Panc1 (cell line): Measurements from ENCODE around the gene SCARF2.

Experiments
- POLR2AphosphoS5 ChIP-seq: IDR thresholded peaks from 2 replicates; pipeline ENCODE4 v1.6.1; 2012; ENCODE audit warnings: mild to moderate bottlenecking, low read depth, low read length, moderate library complexity
- SIN3A ChIP-seq: IDR thresholded peaks from 2 replicates; pipeline ENCODE4 v1.6.1; 2012; ENCODE audit warnings: low read depth, mild to moderate bottlenecking, low read length, moderate library complexity, borderline replicate concordance; ENCODE audit not compliant: insufficient read depth
- TCF7L2 ChIP-seq: IDR thresholded peaks from 2 replicates; pipeline ENCODE4 v1.6.1; 2011; ENCODE audit warnings: mild to moderate bottlenecking, low read depth, low read length, inconsistent platforms
- TF ChIP-seq, protein P1 (sequence below): fragments of 450-650 bp; IDR thresholded peaks from 2 replicates; pipeline ENCODE4 v1.5.1; 2017; ENCODE audit warnings: mild to moderate bottlenecking
- TF ChIP-seq, protein P2 (sequence below), 2 experiments: IDR thresholded peaks; 2 replicates each; pipeline ENCODE4 v1.6.1; 2011 to 2012; ENCODE audit warnings: low read depth in 2 of 2, control low read depth in 1 of 2, low read length in 1 of 2, mild to moderate bottlenecking in 1 of 2, moderate library complexity in 1 of 2; ENCODE audit not compliant: insufficient read depth in 1 of 2

DNA sequence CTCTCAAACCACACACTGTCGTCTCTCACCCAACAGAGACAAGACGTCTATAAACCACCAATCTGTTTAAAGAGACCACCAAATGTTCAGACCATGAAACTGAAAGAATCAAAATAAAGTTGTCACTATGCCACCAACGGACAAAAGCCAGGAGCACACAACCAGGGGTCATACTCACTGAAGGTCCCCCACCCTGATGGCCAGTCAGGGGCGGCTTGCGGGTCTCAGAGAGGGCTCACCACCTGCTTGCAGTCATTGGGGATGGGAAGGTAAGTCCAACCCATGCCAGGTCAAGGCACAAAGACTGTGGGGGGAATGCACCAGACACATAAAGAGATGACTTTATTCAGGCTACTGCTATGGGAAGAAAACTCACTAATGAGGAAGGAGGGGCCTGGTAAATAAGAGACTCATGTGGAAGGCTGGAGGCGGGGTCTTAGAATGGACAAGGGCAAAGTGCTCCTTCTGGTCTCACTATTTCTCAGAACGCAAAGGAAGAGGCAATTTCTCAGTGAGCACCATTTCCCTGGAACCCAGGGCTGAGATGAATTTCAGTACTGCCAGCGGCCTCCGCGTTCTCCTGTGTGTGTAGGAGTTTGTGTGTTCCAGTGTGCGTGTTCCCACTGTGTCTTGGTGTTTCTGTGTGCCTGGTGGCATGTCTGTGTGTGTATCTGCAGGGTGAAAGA lies 17.3 kb downstream of the SCARF2 start:
- TF ChIP-seq, protein P1, sequence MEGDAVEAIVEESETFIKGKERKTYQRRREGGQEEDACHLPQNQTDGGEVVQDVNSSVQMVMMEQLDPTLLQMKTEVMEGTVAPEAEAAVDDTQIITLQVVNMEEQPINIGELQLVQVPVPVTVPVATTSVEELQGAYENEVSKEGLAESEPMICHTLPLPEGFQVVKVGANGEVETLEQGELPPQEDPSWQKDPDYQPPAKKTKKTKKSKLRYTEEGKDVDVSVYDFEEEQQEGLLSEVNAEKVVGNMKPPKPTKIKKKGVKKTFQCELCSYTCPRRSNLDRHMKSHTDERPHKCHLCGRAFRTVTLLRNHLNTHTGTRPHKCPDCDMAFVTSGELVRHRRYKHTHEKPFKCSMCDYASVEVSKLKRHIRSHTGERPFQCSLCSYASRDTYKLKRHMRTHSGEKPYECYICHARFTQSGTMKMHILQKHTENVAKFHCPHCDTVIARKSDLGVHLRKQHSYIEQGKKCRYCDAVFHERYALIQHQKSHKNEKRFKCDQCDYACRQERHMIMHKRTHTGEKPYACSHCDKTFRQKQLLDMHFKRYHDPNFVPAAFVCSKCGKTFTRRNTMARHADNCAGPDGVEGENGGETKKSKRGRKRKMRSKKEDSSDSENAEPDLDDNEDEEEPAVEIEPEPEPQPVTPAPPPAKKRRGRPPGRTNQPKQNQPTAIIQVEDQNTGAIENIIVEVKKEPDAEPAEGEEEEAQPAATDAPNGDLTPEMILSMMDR = no peak
- TF ChIP-seq TCF7L2 (no peak), POLR2AphosphoS5 (no peak), SIN3A (no peak)
- TF ChIP-seq, protein P2, sequence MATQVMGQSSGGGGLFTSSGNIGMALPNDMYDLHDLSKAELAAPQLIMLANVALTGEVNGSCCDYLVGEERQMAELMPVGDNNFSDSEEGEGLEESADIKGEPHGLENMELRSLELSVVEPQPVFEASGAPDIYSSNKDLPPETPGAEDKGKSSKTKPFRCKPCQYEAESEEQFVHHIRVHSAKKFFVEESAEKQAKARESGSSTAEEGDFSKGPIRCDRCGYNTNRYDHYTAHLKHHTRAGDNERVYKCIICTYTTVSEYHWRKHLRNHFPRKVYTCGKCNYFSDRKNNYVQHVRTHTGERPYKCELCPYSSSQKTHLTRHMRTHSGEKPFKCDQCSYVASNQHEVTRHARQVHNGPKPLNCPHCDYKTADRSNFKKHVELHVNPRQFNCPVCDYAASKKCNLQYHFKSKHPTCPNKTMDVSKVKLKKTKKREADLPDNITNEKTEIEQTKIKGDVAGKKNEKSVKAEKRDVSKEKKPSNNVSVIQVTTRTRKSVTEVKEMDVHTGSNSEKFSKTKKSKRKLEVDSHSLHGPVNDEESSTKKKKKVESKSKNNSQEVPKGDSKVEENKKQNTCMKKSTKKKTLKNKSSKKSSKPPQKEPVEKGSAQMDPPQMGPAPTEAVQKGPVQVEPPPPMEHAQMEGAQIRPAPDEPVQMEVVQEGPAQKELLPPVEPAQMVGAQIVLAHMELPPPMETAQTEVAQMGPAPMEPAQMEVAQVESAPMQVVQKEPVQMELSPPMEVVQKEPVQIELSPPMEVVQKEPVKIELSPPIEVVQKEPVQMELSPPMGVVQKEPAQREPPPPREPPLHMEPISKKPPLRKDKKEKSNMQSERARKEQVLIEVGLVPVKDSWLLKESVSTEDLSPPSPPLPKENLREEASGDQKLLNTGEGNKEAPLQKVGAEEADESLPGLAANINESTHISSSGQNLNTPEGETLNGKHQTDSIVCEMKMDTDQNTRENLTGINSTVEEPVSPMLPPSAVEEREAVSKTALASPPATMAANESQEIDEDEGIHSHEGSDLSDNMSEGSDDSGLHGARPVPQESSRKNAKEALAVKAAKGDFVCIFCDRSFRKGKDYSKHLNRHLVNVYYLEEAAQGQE (IDR thresholded peaks at IDR 0.05; ENCODE audit: insufficient read depth in 1 of 2, low read depth in 2 of 2, low read length in 1 of 2) = no peak
